GM13977 (cell line): ENCODE measurements around the gene RCN1.

Experiments
- DNase-seq: peaks from one replicate; pipeline ENCODE4 v3.0.0; 2012; ENCODE audit warnings: low spot score
- in situ Hi-C: fragments of 300-500 bp; cut with MboI; formaldehyde crosslinking; loops from one replicate; pipeline ENCODE4 v1.12.0; 2022; ENCODE audit warnings: low sequenced_read_pairs, low pct_unique_long_range_greater_than_20kb, mixed read lengths, inconsistent platforms; ENCODE audit not compliant: unreplicated experiment
- TF ChIP-seq, protein P1 (sequence below): IDR thresholded peaks from 2 replicates; pipeline ENCODE4 v1.5.1; 2012; ENCODE audit warnings: mild to moderate bottlenecking, control low read depth; ENCODE audit not compliant: insufficient read depth; ENCODE audit errors: extremely low read depth, missing control alignments

Gene RCN1

DNA sequence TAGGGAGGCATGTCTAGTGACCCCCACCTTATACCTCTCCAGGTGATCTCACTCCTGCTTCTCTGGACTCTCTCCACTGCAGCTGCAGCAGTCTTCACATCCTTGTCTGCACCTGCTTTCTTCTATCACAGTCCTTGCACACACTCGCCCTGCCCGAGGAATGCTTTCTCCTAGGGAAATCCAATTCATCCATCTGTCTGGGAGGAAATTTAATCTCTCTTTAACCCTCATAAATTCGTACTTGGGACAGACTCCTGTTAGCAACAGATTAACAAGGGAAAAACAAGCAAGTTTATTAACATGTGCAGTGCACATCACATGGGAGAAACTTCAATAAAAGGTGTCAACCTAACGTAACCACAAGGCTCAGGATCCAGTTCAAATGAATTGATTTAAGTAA is 11.3 kb upstream of the RCN1 start:
- TF ChIP-seq, protein P1, sequence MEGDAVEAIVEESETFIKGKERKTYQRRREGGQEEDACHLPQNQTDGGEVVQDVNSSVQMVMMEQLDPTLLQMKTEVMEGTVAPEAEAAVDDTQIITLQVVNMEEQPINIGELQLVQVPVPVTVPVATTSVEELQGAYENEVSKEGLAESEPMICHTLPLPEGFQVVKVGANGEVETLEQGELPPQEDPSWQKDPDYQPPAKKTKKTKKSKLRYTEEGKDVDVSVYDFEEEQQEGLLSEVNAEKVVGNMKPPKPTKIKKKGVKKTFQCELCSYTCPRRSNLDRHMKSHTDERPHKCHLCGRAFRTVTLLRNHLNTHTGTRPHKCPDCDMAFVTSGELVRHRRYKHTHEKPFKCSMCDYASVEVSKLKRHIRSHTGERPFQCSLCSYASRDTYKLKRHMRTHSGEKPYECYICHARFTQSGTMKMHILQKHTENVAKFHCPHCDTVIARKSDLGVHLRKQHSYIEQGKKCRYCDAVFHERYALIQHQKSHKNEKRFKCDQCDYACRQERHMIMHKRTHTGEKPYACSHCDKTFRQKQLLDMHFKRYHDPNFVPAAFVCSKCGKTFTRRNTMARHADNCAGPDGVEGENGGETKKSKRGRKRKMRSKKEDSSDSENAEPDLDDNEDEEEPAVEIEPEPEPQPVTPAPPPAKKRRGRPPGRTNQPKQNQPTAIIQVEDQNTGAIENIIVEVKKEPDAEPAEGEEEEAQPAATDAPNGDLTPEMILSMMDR: no peak
- in situ Hi-C loops: no loop called here
- no peak for DNase-seq

DNA sequence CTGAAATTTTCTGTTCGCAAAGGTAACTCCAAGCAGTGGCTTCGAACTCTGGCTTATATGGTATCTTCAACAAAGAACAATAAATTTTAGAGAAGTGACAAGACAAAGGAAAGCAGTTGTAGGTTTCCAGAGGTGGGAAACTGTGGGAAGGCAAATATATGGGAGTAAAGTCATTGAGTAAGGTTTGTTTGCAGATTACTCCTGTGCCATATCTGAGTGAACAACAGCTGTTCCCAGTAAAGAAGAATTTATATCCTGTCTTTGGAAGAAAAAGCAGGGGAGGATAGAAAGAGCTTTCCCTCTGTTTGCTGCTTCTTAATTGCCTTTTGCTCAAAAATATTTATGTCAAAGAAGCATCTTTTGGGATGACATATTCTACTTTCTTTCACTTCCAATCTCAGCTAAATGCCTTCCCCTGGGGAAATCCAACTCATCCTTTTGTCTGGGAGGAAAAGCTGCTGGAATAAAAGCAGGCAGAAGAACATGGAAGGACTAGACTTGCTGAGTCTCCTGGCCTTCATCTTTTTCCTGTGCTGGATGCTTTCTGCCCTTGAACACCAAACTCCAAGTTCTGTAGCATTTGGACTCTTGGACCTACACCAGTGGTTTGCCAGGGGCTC is 10.4 kb upstream of the RCN1 start:
- DNase-seq: no peak
- in situ Hi-C loops: no loop called here
- TF ChIP-seq, protein P1: no peak

DNA sequence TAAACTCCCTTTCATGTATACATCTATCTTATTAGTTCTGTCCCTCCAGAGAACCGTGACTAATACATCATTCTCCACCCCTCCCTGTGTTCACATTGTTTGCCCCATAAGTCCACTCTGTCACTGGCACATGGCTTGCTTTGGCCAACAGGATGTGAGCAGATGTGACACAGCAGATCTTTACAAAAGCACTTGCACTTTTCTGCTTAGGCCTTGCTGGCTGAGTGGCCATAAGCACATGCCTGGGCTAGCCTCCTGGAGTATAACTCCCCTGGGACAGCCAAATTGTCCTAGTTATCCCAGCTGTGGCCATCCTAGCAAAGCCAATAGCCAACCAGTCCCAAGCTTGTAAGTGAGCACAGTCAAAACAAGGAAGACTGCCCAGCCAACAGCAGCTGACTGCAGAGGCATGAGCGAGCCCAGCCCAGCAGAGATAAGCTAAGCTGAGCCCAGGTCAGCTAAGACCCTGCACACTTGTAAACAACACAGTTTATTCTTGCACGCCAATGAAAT is 9.7 kb upstream of the RCN1 start:
- no peak for DNase-seq

DNA sequence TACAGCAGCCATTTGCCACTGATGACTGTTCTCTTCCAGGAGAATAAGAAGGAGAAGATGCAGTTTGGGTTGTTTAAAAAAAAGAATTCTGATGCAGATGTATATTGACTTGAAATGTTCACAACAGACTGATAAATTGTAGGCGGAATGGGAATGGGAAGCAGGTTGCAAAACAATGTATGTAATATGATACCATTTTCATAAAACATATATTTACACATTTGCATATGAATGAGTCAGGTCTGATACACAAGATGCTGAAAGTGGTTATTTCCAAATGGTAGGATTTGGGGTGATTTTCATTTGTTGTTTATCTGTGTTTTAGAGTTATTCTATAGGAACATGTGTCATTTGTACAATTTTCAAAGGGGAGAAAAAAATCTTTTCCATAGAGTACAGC is 9.0 kb upstream of the RCN1 start:
- in situ Hi-C loops: no loop called here
- no peak for DNase-seq
- TF ChIP-seq, protein P1: no peak

More for the DNA sequence above, 9.7 kb upstream of the RCN1 start:
- in situ Hi-C loops: no loop called here
- TF ChIP-seq, protein P1: no peak

DNA sequence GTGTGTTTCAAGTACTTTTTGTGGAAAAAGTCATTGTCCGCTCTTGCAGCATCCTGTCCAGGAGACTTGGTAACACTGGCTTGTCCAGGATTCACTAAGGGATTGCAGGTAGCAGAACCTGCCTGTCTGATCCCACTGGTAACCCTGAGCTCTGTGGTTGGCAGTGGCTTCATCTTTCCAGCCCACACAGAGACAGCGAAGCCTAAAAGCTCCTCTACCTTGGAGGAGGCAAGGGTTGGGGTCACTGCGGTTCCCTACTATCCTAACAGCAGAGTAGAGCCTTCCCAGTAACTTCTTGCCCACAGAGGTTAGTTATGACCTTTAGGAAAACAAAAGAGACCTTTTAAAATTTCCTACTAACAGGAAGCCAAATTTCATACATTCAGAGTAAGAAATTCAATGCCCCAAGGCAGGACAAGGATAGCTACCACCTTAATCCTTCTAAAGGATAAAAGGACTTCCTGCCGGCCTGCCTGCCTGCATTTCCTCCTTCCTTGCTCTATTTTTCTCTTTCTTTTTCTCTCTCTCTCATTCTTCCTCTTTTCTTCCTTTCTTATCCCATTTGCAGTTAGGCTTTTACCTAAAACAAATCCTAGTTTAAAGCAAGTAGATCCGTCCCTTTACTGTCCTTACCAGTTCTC is 8.4 kb upstream of the RCN1 start:
- in situ Hi-C loops: no loop called here
- no peak for DNase-seq
- TF ChIP-seq, protein P1: no peak

DNA sequence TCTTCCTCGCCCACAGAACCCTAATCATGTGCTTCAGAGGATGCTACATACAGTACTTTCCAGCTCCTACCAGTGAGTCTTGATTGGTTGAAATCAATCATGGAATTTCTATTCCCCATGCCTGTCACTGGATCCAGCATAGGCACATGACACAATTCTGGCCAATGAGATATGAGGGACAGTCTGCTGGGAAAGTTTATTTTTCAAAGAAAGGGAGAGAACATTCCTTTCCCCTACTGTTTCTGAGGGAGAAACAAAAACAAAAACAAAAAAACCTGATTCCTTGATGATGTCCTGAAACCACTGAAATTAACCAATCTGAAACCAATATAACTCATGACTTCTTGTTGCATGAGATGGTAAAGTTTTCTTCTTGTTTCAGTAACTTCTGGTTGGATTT is 3.3 kb upstream of the RCN1 start:
- TF ChIP-seq, protein P1: no peak
- no peak for DNase-seq
- in situ Hi-C loops: no loop called here
